Tibial artery (tissue), 4 donors: ENCODE results near the gene ADORA3.
A peak's percentile ranks its signal among the peaks of the same experiment; 100 is the strongest.

Source experiments
- DNase-seq, 2 donors: peaks; one replicate each; pipeline ENCODE4 v3.0.0-alpha.2; 2019
- H3K27ac ChIP-seq, 2 donors: fragments of 200-600 bp; sonication (generic) in 1 of 2; 1 replicate in 1 of 2; 2 replicates in 1 of 2; pipeline ENCODE4 v1.5.1; 2018 to 2019; ENCODE audit warnings: mild to moderate bottlenecking in 1 of 2
- H3K27me3 ChIP-seq, 2 donors: fragments of 200-600 bp; sonication (generic) in 1 of 2; one replicate each; pipeline versions ENCODE4 v1.5.1 to v1.6.0; 2016 to 2019
- H3K36me3 ChIP-seq, 3 donors: fragments of 200-600 bp; sonication (generic) in 2 of 3; one replicate each; pipeline ENCODE4 v1.5.1; 2016 to 2019; ENCODE audit warnings: mild to moderate bottlenecking in 2 of 3
- H3K4me1 ChIP-seq, 4 donors: fragments of 200-600 bp; sonication (generic) in 2 of 4; 1 replicate in 3 of 4; 2 replicates in 1 of 4; pipeline ENCODE4 v1.5.1; 2016 to 2019
- H3K4me3 ChIP-seq, 2 donors: fragments of 200-600 bp; sonication (generic) in 1 of 2; 1 replicate in 1 of 2; 2 replicates in 1 of 2; pipeline ENCODE4 v1.5.1; 2018 to 2019; ENCODE audit warnings: mild to moderate bottlenecking in 2 of 2
- H3K9me3 ChIP-seq, 3 donors: fragments of 200-600 bp; sonication (generic) in 1 of 3; one replicate each; pipeline ENCODE4 v1.5.1; 2016 to 2019
- CTCF ChIP-seq, 2 experiments: fragments of 200-600 bp in 1 of 2; fragments of 450-650 bp in 1 of 2; IDR thresholded peaks; one replicate each; pipeline ENCODE4 v1.5.1; 2017 to 2019; ENCODE audit warnings: antibody characterized with exemption in 2 of 2, mild to moderate bottlenecking in 1 of 2, moderate library complexity in 1 of 2
- intact Hi-C: fragments of 100-400 bp; cut with DNase I; formaldehyde crosslinking; loops from one replicate; pipeline ENCODE4 v1.15.0; 2023; ENCODE audit warnings: low total_unique reads

ADORA3 gene

GRCh38 chr1:111450185-111450584 lies 53.2 kb downstream of the ADORA3 start:
- H3K4me3 ChIP-seq: peak overlapping the region; percentile 79 to 93
- no peak for TF ChIP-seq CTCF (IDR thresholded peaks at IDR 0.05)
- H3K36me3 ChIP-seq: peaks cover 0 to 30% (median 26%) of the 10 kb centered on the region in 3 donors
- no peak for DNase-seq
- H3K4me1 ChIP-seq: peaks cover 0 to 60% (median 35%) of the 10 kb centered on the region in 4 donors
- peak overlapping the region; percentile 82 to 89 for H3K27ac ChIP-seq
- intact Hi-C loops: no loop called here
- no peaks in the 10 kb centered on the region for H3K9me3 ChIP-seq
- no peaks in the 10 kb centered on the region for H3K27me3 ChIP-seq

- peak overlapping the region; percentile 82 to 89 for H3K27ac ChIP-seq
- H3K4me1 ChIP-seq: peaks cover 0 to 55% (median 34%) of the 10 kb centered on the region in 4 donors
- intact Hi-C loops: no loop called here
- H3K27me3 ChIP-seq: no peaks in the 10 kb centered on the region
- no peak for TF ChIP-seq CTCF (IDR thresholded peaks at IDR 0.05)
- no peak for DNase-seq
- peaks cover 0 to 32% (median 26%) of the 10 kb centered on the region in 3 donors for H3K36me3 ChIP-seq
- H3K4me3 ChIP-seq: peak overlapping the region; percentile 79 to 93
- no peaks in the 10 kb centered on the region for H3K9me3 ChIP-seq
Measured at GRCh38 chr1:111449703-111450017, 53.8 kb downstream of the ADORA3 start.
